LNCAP (cell line): ENCODE measurements around the gene SPTB.

Experiments
- TF ChIP-seq, protein P1 (sequence below): fragments of 450-650 bp; IDR thresholded peaks from 2 replicates; pipeline ENCODE4 v1.5.1; 2017; ENCODE audit warnings: mild to moderate bottlenecking

Gene SPTB

DNA sequence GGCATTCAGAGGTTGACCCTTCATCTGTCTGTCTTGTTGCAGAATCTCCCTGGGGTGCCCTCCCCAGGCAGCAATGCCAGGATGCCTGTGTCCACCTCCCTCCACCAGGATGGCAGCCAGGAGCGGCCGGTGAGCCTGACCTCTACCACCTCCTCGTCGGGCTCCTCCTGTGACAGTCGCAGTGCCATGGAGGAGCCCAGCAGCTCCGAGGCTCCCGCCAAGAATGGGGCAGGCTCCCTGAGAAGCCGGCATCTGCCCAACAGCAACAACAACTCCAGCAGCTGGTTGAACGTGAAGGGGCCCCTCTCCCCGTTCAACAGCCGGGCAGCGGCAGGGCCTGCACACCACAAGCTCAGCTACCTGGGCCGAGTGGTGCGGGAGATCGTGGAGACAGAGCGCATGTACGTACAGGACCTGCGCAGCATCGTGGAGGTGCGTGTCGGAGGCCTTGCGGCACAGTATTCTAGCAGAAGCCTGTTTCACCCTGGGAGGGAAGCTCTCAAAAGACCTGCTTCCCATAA is 152.1 kb downstream of the SPTB start:
- TF ChIP-seq, protein P1, sequence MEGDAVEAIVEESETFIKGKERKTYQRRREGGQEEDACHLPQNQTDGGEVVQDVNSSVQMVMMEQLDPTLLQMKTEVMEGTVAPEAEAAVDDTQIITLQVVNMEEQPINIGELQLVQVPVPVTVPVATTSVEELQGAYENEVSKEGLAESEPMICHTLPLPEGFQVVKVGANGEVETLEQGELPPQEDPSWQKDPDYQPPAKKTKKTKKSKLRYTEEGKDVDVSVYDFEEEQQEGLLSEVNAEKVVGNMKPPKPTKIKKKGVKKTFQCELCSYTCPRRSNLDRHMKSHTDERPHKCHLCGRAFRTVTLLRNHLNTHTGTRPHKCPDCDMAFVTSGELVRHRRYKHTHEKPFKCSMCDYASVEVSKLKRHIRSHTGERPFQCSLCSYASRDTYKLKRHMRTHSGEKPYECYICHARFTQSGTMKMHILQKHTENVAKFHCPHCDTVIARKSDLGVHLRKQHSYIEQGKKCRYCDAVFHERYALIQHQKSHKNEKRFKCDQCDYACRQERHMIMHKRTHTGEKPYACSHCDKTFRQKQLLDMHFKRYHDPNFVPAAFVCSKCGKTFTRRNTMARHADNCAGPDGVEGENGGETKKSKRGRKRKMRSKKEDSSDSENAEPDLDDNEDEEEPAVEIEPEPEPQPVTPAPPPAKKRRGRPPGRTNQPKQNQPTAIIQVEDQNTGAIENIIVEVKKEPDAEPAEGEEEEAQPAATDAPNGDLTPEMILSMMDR: no peak

DNA sequence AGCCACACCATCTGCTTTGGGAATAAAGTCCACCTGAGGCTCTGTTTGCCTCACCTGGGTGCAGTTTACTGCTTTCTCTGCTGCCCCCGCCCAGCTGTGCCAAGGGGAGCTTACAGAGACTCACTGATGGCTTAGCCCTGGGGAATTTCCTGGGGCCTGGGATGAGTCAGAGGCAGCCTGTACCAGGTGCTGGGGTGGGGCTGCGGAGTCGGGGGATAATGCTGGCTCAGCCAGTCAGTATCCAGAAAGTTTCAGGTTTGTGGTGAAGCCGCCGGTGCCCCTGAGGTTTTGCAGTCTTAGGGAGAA is 153.2 kb downstream of the SPTB start:
- TF ChIP-seq, protein P1: no peak

DNA sequence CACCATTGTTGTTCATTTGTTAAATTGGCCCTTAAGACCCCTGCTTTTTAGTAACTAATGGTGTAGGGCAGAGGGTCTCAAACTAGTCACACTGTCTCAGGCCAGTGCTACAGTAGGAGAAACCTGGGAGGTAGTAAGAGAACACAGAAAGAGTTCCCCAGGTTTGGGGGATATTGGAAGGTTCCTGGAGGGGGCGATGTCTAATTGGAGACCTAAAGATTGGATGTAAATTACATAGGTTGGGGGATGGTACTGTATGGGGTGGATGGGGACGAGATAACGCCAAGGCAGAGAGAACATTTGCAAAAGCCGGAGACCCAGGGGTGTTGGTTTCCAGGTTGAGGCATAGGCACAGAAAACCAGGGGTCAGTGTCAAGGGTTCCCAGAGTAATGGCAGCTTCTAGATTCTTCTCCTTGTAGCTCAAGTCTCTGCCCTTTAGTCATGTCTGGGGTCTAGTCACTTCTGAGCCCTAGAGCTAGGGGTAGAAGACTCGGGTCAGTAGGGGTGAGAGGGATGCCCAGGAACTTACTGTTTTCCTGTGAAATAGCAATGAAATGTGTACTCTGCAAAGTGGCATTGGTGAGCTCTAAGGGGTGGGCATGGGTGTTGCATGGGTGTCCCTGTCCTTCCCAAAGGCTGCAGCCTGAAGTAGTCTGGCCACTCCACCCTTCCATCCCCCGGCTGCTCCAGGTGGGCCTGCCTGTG is 153.7 kb downstream of the SPTB start:
- TF ChIP-seq, protein P1: no peak

DNA sequence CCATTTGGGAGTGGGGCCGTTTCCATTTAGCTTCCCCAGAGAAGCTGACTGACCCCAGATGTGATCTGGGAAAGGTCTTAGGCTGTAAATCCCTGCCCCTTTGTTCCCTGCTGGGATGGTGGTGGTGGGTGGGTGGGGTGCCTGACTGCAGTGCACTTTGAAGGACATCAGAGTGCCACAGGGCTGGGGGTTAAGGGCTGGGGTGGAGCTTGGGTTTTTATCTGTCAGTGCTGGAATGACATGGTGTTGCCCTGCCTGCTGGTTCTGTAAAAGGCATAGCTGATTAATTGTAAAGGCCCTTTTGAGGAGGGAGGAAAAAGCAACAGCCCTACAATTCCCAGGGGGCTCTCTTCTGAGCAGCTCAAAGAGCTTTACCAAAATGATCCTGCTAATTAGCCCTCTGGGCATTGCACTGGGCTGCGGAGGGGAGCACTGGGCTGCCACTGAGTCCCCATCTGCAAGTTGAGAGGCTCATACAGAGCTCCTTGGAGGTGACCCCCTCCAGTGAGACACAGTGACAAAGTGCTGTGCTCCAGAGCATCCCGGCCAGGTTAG is 154.4 kb downstream of the SPTB start:
- TF ChIP-seq, protein P1: no peak

DNA sequence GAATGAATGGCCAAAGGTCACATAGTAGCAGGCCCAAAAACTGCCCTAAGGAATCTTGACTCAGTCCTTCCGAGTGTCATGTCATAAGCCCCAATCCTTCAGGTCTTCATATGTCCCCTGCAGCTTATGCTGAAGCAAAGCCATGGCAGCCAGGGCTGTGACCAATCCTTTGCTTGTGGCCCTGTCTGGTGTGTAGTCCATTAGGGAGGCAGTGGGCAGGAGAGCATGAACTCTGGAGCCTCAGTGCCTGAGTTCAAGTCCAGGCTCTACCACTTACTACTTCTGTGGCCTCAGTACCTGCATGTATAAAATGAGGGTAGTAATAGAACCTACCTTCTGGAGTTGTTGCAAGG is 155.2 kb downstream of the SPTB start:
- TF ChIP-seq, protein P1: no peak

DNA sequence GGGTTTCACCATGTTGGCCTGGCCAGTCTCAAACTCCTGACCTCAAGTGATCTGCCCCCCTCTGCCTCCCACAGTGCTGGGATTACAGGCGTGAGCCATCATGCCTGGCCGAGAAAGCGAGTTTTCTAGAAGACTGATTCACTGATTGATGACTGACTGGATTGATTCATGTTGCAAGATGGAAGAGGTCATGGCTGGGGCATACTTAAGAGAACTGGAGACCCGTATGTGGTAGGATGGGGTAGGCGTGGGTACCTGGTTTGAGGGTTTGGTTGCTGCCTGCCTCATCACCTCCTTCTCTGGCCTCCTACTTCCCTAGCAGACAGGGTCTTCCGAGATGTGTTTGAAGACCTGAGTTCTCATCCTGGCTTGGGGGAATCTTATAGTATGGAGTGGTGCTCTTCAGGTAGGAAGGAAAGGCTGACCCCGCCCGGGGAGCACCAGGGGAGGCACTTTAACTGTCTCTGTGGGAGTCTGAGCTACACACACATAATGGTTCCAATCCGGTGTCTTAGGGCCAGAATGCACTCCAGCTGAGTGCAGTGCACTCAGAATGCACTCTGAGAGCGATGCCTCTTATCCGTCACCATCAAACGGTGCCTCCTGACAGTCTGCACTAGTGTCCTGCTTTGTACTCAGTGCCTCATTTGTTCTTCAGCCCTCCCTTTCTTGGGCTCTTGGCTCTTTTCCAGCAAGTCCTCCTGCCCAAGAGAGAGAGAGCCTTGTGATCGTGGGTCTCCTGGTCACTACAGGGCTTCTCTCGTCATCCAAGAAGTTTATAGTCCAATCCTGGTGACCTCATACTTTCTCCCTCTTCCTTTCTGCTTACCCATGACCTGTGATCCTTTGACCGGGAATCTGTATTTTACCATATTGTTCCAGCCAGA is 155.8 kb downstream of the SPTB start:
- TF ChIP-seq, protein P1: no peak

DNA sequence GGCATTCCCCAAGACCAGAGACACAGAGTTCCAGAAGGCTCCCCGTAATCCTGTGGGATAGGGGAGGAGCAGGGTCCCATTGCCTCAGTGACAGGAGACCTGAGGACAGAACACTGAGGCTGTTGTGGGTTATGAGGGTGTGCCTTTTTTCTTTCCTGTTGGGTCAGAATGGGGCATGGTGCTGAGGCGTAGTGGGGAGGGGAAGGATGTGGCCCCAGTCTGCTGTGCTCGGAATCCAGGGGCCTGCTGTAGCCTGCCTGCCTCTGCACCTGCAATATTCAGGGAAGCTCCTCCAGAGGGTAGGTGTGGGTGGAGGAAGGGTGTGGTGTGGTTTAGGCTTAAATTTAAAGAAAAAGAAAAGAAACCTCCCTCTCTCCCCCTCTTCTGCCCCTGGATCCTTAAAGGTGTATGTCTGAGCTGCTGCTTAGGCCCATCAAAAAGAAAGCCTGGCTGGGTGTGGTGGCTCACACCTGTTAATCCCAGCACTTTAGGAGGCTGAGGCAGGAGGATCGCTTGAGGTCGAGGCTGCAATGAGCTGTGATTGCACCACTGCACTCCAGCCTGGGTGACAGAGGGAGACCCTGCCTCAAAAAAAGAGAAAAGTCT is 156.8 kb downstream of the SPTB start:
- TF ChIP-seq, protein P1: no peak
